ENCODE data around the gene RHD. TPM values are rescaled to one million over a fixed set of nuclear protein-coding genes. Genes with fewer than 3 reads are reported as not detected.

Gene RHD
- total and polyA plus RNA-seq, 10 of the 15 experiments (the other 5 are each of a cell fraction or from before 2014, with no cell fraction given): 0.02 to 0.34 (median 0.18) TPM; not detected in 6

DNA sequence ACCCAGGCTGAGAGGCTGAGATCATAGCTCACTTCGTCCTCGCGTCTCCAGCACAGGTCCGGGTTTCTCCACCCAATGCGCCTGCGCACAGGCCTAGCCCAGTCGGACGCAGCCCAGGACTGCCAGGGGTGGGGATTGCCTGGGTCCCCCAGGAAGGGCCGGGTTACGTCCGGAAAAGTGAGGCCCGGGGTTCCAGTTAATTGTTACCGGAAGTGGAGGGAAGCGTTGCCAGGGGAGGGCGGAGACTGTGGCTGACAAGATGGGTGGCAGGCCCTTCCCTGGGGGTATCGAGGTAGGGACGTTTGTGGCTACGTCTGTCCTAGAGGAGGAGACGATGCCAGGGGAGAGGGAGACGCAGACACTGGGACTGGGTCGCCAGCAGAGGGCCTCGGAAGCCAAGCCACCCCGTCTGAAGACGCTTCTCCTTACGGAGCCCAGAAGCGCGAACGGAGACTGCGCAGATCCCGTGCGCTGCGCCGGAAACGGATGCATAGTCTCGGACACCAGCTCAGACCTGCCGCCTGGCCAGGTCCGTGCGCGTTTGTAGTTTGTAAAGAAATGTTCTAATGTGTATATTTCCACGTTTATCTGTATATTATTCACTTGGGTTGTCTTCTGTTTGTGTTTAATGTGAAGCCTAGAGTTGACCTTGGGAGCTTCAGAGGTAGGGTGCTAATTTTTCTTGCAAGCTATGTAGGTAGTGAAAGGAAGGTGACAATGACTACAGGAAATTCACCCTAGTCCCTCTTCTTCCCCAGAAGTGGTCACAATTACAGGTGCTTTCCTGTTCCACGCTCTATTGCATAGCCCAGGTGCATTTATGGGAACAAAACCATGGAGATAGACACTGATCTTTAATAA is 32.4 kb upstream of the RHD start (continued):
- no peak for TF ChIP-seq NFYB (IDR thresholded peaks at IDR 0.05; ENCODE audit: insufficient read depth, low read depth, low read length)
- TF ChIP-seq MXI1 (IDR thresholded peaks at IDR 0.05; ENCODE audit: low read depth, low read length): peak; percentile 44; the same call in 1 of the 2 replicates
- TF ChIP-seq NRF1 (conservative IDR thresholded peaks at IDR 0.05; ENCODE audit: low read depth, low read length): peak; percentile 70
- TF ChIP-seq JUNB (IDR thresholded peaks at IDR 0.05): no peak
- no peak; a peak in 1 of 4 replicates for TF ChIP-seq SRF (IDR thresholded peaks at IDR 0.05; ENCODE audit: low read depth in 2 of 2, low read length in 2 of 2)
- TF ChIP-seq, protein P1, sequence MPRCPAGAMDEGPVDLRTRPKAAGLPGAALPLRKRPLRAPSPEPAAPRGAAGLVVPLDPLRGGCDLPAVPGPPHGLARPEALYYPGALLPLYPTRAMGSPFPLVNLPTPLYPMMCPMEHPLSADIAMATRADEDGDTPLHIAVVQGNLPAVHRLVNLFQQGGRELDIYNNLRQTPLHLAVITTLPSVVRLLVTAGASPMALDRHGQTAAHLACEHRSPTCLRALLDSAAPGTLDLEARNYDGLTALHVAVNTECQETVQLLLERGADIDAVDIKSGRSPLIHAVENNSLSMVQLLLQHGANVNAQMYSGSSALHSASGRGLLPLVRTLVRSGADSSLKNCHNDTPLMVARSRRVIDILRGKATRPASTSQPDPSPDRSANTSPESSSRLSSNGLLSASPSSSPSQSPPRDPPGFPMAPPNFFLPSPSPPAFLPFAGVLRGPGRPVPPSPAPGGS (IDR thresholded peaks at IDR 0.05; ENCODE audit: borderline replicate concordance, insufficient read depth, low read depth, low read length, poor library complexity, severe bottlenecking): peak; percentile 24
- peak; percentile 91; the same call in 1 of the 2 replicates for TF ChIP-seq PML (IDR thresholded peaks at IDR 0.05; ENCODE audit: low read length)
- no peak for TF ChIP-seq EZH2 (IDR thresholded peaks at IDR 0.05; ENCODE audit: borderline replicate concordance, control insufficient read depth, low read depth, low read length)
- TF ChIP-seq, protein P2, sequence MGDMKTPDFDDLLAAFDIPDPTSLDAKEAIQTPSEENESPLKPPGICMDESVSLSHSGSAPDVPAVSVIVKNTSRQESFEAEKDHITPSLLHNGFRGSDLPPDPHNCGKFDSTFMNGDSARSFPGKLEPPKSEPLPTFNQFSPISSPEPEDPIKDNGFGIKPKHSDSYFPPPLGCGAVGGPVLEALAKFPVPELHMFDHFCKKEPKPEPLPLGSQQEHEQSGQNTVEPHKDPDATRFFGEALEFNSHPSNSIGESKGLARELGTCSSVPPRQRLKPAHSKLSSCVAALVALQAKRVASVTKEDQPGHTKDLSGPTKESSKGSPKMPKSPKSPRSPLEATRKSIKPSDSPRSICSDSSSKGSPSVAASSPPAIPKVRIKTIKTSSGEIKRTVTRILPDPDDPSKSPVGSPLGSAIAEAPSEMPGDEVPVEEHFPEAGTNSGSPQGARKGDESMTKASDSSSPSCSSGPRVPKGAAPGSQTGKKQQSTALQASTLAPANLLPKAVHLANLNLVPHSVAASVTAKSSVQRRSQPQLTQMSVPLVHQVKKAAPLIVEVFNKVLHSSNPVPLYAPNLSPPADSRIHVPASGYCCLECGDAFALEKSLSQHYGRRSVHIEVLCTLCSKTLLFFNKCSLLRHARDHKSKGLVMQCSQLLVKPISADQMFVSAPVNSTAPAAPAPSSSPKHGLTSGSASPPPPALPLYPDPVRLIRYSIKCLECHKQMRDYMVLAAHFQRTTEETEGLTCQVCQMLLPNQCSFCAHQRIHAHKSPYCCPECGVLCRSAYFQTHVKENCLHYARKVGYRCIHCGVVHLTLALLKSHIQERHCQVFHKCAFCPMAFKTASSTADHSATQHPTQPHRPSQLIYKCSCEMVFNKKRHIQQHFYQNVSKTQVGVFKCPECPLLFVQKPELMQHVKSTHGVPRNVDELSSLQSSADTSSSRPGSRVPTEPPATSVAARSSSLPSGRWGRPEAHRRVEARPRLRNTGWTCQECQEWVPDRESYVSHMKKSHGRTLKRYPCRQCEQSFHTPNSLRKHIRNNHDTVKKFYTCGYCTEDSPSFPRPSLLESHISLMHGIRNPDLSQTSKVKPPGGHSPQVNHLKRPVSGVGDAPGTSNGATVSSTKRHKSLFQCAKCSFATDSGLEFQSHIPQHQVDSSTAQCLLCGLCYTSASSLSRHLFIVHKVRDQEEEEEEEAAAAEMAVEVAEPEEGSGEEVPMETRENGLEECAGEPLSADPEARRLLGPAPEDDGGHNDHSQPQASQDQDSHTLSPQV (IDR thresholded peaks at IDR 0.05): no peak
- TF ChIP-seq MTA3 (IDR thresholded peaks at IDR 0.05; ENCODE audit: borderline replicate concordance, low read length): peak; percentile 81; the same call in 1 of the 2 replicates
- TF ChIP-seq NBN (IDR thresholded peaks at IDR 0.05): peak; percentile 94
- TF ChIP-seq, protein P3, sequence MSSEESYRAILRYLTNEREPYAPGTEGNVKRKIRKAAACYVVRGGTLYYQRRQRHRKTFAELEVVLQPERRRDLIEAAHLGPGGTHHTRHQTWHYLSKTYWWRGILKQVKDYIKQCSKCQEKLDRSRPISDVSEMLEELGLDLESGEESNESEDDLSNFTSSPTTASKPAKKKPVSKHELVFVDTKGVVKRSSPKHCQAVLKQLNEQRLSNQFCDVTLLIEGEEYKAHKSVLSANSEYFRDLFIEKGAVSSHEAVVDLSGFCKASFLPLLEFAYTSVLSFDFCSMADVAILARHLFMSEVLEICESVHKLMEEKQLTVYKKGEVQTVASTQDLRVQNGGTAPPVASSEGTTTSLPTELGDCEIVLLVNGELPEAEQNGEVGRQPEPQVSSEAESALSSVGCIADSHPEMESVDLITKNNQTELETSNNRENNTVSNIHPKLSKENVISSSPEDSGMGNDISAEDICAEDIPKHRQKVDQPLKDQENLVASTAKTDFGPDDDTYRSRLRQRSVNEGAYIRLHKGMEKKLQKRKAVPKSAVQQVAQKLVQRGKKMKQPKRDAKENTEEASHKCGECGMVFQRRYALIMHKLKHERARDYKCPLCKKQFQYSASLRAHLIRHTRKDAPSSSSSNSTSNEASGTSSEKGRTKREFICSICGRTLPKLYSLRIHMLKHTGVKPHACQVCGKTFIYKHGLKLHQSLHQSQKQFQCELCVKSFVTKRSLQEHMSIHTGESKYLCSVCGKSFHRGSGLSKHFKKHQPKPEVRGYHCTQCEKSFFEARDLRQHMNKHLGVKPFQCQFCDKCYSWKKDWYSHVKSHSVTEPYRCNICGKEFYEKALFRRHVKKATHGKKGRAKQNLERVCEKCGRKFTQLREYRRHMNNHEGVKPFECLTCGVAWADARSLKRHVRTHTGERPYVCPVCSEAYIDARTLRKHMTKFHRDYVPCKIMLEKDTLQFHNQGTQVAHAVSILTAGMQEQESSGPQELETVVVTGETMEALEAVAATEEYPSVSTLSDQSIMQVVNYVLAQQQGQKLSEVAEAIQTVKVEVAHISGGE (CRISPR knock-in tag; IDR thresholded peaks at IDR 0.05): no peak; the same call in 1 of the 2 replicates
- TF ChIP-seq, protein P4, sequence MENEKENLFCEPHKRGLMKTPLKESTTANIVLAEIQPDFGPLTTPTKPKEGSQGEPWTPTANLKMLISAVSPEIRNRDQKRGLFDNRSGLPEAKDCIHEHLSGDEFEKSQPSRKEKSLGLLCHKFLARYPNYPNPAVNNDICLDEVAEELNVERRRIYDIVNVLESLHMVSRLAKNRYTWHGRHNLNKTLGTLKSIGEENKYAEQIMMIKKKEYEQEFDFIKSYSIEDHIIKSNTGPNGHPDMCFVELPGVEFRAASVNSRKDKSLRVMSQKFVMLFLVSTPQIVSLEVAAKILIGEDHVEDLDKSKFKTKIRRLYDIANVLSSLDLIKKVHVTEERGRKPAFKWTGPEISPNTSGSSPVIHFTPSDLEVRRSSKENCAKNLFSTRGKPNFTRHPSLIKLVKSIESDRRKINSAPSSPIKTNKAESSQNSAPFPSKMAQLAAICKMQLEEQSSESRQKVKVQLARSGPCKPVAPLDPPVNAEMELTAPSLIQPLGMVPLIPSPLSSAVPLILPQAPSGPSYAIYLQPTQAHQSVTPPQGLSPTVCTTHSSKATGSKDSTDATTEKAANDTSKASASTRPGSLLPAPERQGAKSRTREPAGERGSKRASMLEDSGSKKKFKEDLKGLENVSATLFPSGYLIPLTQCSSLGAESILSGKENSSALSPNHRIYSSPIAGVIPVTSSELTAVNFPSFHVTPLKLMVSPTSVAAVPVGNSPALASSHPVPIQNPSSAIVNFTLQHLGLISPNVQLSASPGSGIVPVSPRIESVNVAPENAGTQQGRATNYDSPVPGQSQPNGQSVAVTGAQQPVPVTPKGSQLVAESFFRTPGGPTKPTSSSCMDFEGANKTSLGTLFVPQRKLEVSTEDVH (IDR thresholded peaks at IDR 0.05; ENCODE audit: low read depth, partially characterized antibody): peak; percentile 71
